Endothelial cell (in vitro differentiated cells): ENCODE results near the gene NUDT15. TPM values are rescaled to one million over a fixed set of nuclear protein-coding genes. Genes with fewer than 3 reads are reported as not detected.
"Not testable (repeated sequence)": the region's sequence is repeated elsewhere in the genome, so short reads cannot be mapped to it uniquely, and the experiment has no call there.

ENCODE experiments used
- DNase-seq: peaks from one replicate; pipeline ENCODE4 v3.0.0; 2021; ENCODE audit warnings: low spot score
- H3K27ac Mint-ChIP-seq: one replicate; pipeline ENCODE4 v1.8.0; 2021; ENCODE audit warnings: mixed read lengths, inconsistent platforms; ENCODE audit not compliant: unreplicated experiment
- H3K27me3 Mint-ChIP-seq: one replicate; pipeline ENCODE4 v1.8.0; 2021; ENCODE audit warnings: mild to moderate bottlenecking, moderate library complexity, mixed read lengths, inconsistent platforms; ENCODE audit not compliant: unreplicated experiment
- H3K36me3 Mint-ChIP-seq: one replicate; pipeline ENCODE4 v1.8.0; 2021; ENCODE audit warnings: mild to moderate bottlenecking, low read depth, mixed read lengths, inconsistent platforms; ENCODE audit not compliant: unreplicated experiment
- H3K4me1 Mint-ChIP-seq: one replicate; pipeline ENCODE4 v1.8.0; 2021; ENCODE audit warnings: mild to moderate bottlenecking, mixed read lengths, inconsistent platforms; ENCODE audit not compliant: unreplicated experiment
- H3K4me3 Mint-ChIP-seq: one replicate; pipeline ENCODE4 v1.8.0; 2021; ENCODE audit warnings: mild to moderate bottlenecking, mixed read lengths, inconsistent platforms; ENCODE audit not compliant: unreplicated experiment
- H3K9me3 Mint-ChIP-seq: one replicate; pipeline ENCODE4 v1.8.0; 2021; ENCODE audit warnings: mixed read lengths, inconsistent platforms; ENCODE audit not compliant: unreplicated experiment
- CTCF ChIP-seq: fragments of 200-600 bp; sonication (generic); IDR thresholded peaks from one replicate; pipeline ENCODE4 v1.5.0; 2021; ENCODE audit warnings: antibody characterized with exemption; ENCODE audit not compliant: unreplicated experiment
- total RNA-seq: library from RNA; stranded (reverse); fragmentation: NEBNext Ultra II Directional; extraction: Animal tissue kit (Norgen Biotek cat#: 25700); gene quantifications from one replicate; pipeline ENCODE4 v1.2.1, GENCODE V29; 2021; ENCODE audit not compliant: unreplicated experiment

Gene NUDT15
- total RNA-seq, 1 donor from 2014 or later = 14.6 TPM

DNA sequence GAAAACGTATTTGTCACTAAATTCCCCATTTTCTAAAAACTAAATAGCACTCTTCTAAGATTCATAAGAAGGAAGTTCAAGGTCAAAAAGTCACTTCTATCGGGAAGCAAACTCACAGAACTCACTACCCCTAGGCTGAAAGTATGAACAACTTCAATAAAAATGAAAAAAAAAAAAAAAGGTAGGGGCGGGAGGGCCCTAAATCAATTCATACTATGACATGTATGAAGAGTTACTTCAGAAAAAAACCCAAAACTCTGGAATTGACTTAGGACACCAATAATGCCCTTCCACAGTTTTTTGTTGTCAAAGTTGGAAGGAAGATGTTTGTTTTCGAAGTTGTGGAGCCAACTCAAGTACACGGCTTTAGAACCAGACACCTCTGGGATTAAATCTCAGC is 37.6 kb upstream of the NUDT15 start:
- Mint-ChIP-seq H3K4me1 (peaks cover 17% of the 10 kb centered on the region), H3K4me3 (peak overlapping the region; percentile 98), H3K27me3 (peaks cover 12% of the 10 kb centered on the region), H3K36me3 (peaks cover 3% of the 10 kb centered on the region), H3K27ac (no peak overlapping the region), H3K9me3 (no peaks in the 10 kb centered on the region)
- TF ChIP-seq CTCF = no peak
- no peak for DNase-seq

- Mint-ChIP-seq H3K27me3 (peaks cover 12% of the 10 kb centered on the region), H3K4me1 (peaks cover 17% of the 10 kb centered on the region), H3K36me3 (peaks cover 3% of the 10 kb centered on the region), H3K9me3 (no peaks in the 10 kb centered on the region), H3K4me3 (peak overlapping the region; percentile 98), H3K27ac (peak overlapping the region; percentile 77)
- DNase-seq = no peak
- no peak for TF ChIP-seq CTCF
Measured at GRCh38 chr13:48000559-48001113, 36.9 kb upstream of the NUDT15 start.

DNA sequence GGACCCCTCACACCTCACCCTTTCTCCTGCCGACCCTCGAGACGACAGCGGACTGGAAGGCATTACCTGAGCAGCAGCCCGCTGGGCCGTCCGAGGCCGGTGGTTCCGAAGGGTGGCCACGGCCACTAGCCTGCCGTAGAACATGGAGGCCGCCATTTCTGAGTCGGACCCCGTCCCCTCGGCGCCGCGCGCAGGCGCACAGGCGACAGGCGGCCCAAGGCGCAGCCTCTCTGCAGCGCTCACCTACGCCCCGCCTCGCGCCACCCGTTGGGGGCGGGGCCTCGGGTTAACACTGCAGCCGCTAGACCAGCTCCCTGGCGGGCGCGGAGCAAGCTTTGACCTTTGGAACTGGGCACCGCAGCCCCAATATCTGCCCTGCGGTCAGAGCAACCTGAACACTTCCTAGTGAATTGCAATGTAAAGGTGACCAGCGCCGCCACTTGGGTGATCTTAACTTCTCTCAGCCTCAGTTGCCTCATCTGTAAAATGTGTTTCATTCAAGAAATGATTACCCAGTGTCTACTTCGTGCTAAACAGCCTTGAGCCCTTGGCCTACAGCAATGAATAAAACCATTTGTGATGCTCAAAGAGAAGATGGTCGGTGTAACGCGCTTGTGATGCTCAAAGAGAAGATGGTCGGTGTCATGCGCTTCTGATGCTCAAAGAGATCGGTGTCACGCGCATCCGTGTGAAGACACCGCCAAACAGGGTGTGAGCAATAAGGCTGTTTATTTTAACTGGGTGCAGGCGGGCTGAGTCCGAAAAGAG is 36.2 kb upstream of the NUDT15 start, which contains the start of gene SUCLA2:
SUCLA2 (minus strand) TSS at position 160 of the 768 bp plus-strand sequence; CDS start at position 156, 4 bp downstream.
- Mint-ChIP-seq H3K4me1 (peaks cover 17% of the 10 kb centered on the region), H3K9me3 (no peaks in the 10 kb centered on the region), H3K27ac (peak within 1 kb of the TSS; percentile 77), H3K27me3 (peaks cover 12% of the 10 kb centered on the region), H3K36me3 (peaks cover 3% of the 10 kb centered on the region), H3K4me3 (peak within 1 kb of the TSS; percentile 98)
- TF ChIP-seq CTCF = no peak
- peak; percentile 96 for DNase-seq

- H3K36me3 Mint-ChIP-seq, H3K9me3 Mint-ChIP-seq: not testable (repeated sequence)
- peak; percentile 4 for DNase-seq
- H3K4me1 Mint-ChIP-seq = peaks cover 17% of the 10 kb centered on the region
- peak overlapping the region; percentile 98 for H3K4me3 Mint-ChIP-seq
- peaks cover 12% of the 10 kb centered on the region for H3K27me3 Mint-ChIP-seq
- peak overlapping the region; percentile 70 for H3K27ac Mint-ChIP-seq
Measured at GRCh38 chr13:48001999-48002398, 35.5 kb upstream of the NUDT15 start.

DNA sequence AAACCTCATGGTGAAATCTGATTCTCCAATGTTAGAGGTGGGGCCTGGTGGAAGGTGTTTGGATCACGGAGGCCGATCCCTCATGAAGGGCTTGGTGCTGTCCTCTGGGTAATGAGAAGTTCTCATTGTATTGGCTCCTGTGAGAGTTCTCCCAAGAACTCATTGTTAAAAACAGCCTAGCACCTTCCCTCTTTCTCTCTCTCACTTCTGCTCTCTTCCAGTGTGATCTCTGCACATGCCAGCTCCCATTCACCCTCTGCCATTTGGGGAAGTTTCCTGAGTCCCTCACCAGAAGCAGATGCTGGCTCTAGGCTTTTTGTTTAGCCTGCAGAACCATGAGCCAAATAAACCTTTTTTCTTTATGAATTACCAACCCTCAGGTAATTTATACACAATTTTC is 33.3 kb upstream of the NUDT15 start:
- H3K4me1 Mint-ChIP-seq = peaks cover 21% of the 10 kb centered on the region
- peaks cover 12% of the 10 kb centered on the region for H3K27me3 Mint-ChIP-seq
- no peak overlapping the region for H3K27ac Mint-ChIP-seq
- TF ChIP-seq CTCF = no peak
- H3K9me3 Mint-ChIP-seq = no peaks in the 10 kb centered on the region
- no peaks in the 10 kb centered on the region for H3K36me3 Mint-ChIP-seq
- DNase-seq = no peak
- no peak overlapping the region for H3K4me3 Mint-ChIP-seq
